GM12878 (cell line): ENCODE results near the gene RMC1. TPM values are rescaled to one million over a fixed set of nuclear protein-coding genes. Genes with fewer than 3 reads are reported as not detected.

Experiments
- ATAC-seq: fragments of 200-7000 bp; cut with Tn5 transposase; 3 replicates; pipeline ENCODE4 v1.9.1; 2020; ENCODE audit warnings: mild to moderate bottlenecking, moderate library complexity
- BruUV-seq: library from RNA; stranded (reverse); fragments of 400-500 nt; replicated peaks from 2 replicates; lab custom pipeline; 2021; lab: Mats Ljungman, UMichigan
- CTCF ChIA-PET: fragments of 300-600 bp; sonication (Branson Sonifier 250); formaldehyde crosslinking; extraction: SDS; loops from one replicate; lab custom pipeline; 2021; ENCODE audit warnings: inconsistent platforms; lab: Yijun Ruan, JAX
- POLR2A ChIA-PET: fragments of 350-600 bp; formaldehyde crosslinking; extraction: SDS; loops from one replicate; lab custom pipeline; 2021; ENCODE audit warnings: inconsistent platforms; lab: Charles Lee
- RAD21 ChIA-PET: fragments of 300-600 bp; sonication (Branson Sonifier 250); formaldehyde crosslinking; loops from one replicate; lab custom pipeline; 2023; ENCODE audit warnings: antibody characterized with exemption; ENCODE audit not compliant: unreplicated experiment; lab: Charles Lee
- SMC1A ChIA-PET: fragments of 300-600 bp; sonication (Branson Sonifier 250); formaldehyde crosslinking; loops from one replicate; lab custom pipeline; 2023; ENCODE audit not compliant: unreplicated experiment, uncharacterized antibody; lab: Charles Lee
- DNase-seq: peaks from one replicate; pipeline ENCODE4 v3.0.0-alpha.2; 2011; ENCODE audit warnings: low read depth, low spot score
- FAIRE-seq: peaks from 3 replicates; lab custom pipeline; 2011; peaks lifted over from hg19 to GRCh38; lab: Jason Lieb, UNC
- H2AFZ ChIP-seq: 2 replicates; pipeline ENCODE4 v1.6.0; 2011; ENCODE audit warnings: low read depth, low read length, control low read depth; ENCODE audit not compliant: control insufficient read depth
- H3K27ac ChIP-seq: 2 replicates; pipeline ENCODE4 v1.5.1; 2011; ENCODE audit warnings: control low read depth; ENCODE audit not compliant: control insufficient read depth, insufficient read depth
- H3K27me3 ChIP-seq, 2 experiments: replicated peaks in 1 of 2; 2 replicates each; pipeline versions ENCODE4 v1.6.0 to v1.6.1; 2011; ENCODE audit warnings: low read length in 1 of 2; ENCODE audit not compliant: control insufficient read depth in 2 of 2, insufficient read depth in 2 of 2
- H3K36me3 ChIP-seq, 2 experiments: 2 replicates each; pipeline ENCODE4 v1.5.1; 2011; ENCODE audit warnings: low read length in 1 of 2; ENCODE audit not compliant: control insufficient read depth in 2 of 2, insufficient read depth in 2 of 2
- H3K4me1 ChIP-seq: 2 replicates; pipeline ENCODE4 v1.6.1; 2011; ENCODE audit warnings: mild to moderate bottlenecking, low read length, moderate library complexity, mixed read lengths; ENCODE audit not compliant: control insufficient read depth, insufficient read depth
- H3K4me2 ChIP-seq: 2 replicates; pipeline ENCODE4 v1.6.0; 2011; ENCODE audit warnings: control low read depth; ENCODE audit not compliant: control insufficient read depth, insufficient read depth
- H3K4me3 ChIP-seq: fragments of 200-600 bp; sonication (generic); 2 replicates; pipeline ENCODE4 v1.5.1; 2016
- H3K79me2 ChIP-seq: 2 replicates; pipeline ENCODE4 v1.6.0; 2011; ENCODE audit warnings: low read length; ENCODE audit not compliant: control insufficient read depth, insufficient read depth
- H3K9ac ChIP-seq: 2 replicates; pipeline ENCODE4 v1.8.0; 2011; ENCODE audit warnings: low read length, control low read depth, mixed read lengths; ENCODE audit not compliant: control insufficient read depth, insufficient read depth
- H3K9me3 ChIP-seq: replicated peaks from 3 replicates; pipeline ENCODE4 v1.5.1; 2011; ENCODE audit warnings: mild to moderate bottlenecking, low read length; ENCODE audit not compliant: control insufficient read depth, insufficient read depth
- H4K20me1 ChIP-seq: 2 replicates; pipeline ENCODE4 v1.6.0; 2011; ENCODE audit not compliant: control insufficient read depth, insufficient read depth
- ATF7 ChIP-seq: fragments of 450-650 bp; IDR thresholded peaks from 2 replicates; pipeline ENCODE4 v1.6.1; 2016; ENCODE audit warnings: low read depth, mild to moderate bottlenecking
- JUND ChIP-seq: IDR thresholded peaks from 2 replicates; pipeline ENCODE4 v1.6.1; 2012; ENCODE audit warnings: low read depth, mild to moderate bottlenecking, low read length, improper control_type of control experiment, moderate library complexity
- KLF5 ChIP-seq: fragments of 450-650 bp; IDR thresholded peaks from 2 replicates; pipeline ENCODE4 v1.6.1; 2014; ENCODE audit warnings: mild to moderate bottlenecking; ENCODE audit not compliant: partially characterized antibody
- ZNF592 ChIP-seq: fragments of 450-650 bp; IDR thresholded peaks from 2 replicates; pipeline ENCODE4 v1.6.1; 2017; ENCODE audit warnings: mild to moderate bottlenecking, moderate library complexity
- in situ Hi-C: fragments of 300-500 bp; cut with MboI; formaldehyde crosslinking; loops from 9 replicates; pipeline ENCODE4 v1.14.3; 2018; ENCODE audit warnings: mixed read lengths
- intact Hi-C: fragments of 100-400 bp; cut with micrococcal nuclease; formaldehyde crosslinking; loops from one replicate; pipeline ENCODE4 v1.14.2; 2022; ENCODE audit not compliant: unreplicated experiment
- polyA plus RNA-seq, 11 experiments: library from polyadenylated mRNA; depleted of rRNA in 4 of 11; unstranded in 6 of 11; stranded (reverse) in 5 of 11; fragments of >200 nt; fragmentation: Nextera tagmentation in 4 of 11; fragmentation: Illumina TruSeq in 1 of 11; extraction: Ambion mirVana in 4 of 11; extraction: Trizol in 1 of 11; gene quantifications; 1 replicate in 1 of 11; 2 replicates in 10 of 11; pipeline versions ENCODE4 v1.2.1 to v1.2.3, GENCODE V29; 2011 to 2016; ENCODE audit warnings: inconsistent platforms in 2 of 11, missing spikeins in 2 of 11, low read depth in 1 of 11
- total RNA-seq, 4 experiments: library from RNA; depleted of rRNA in 3 of 4; stranded (reverse); fragments of >200 nt in 3 of 4; fragmentation: Illumina TruSeq in 1 of 4; extraction: Trizol in 1 of 4; gene quantifications; 2 replicates each; pipeline versions ENCODE4 v1.2.1 to v1.2.3, GENCODE V29; 2013 to 2021

Gene RMC1
- total and polyA plus RNA-seq, 10 of the 15 experiments (the other 5 are each of a cell fraction or from before 2014, with no cell fraction given) = 8.4 to 57.6 (median 42.5) TPM

GRCh38 chr18:23550898-23551297 lies 47.6 kb downstream of the RMC1 start:
- H3K9ac ChIP-seq = no peak overlapping the region
- FAIRE-seq = no peak
- TF ChIP-seq ZNF592 = no peak
- no peak for TF ChIP-seq KLF5
- no peak for TF ChIP-seq ATF7
- no peak for TF ChIP-seq JUND
- TF ChIP-seq, all 136 proteins: peak for 0
- ATAC-seq (no peak), DNase-seq (no peak)
- SMC1A ChIA-PET = interaction anchor here (1.0 to 1.8 kb wide), 3 partner anchors 8 to 76 kb away, joined by 3 to 6 read pairs (median 5); no protein-coding TSS in a partner anchor
- in situ Hi-C loops (no loop called here), intact Hi-C loops (no loop called here)
- Histone ChIP-seq H4K20me1 (no peaks in the 10 kb centered on the region), H3K27ac (no peak overlapping the region), H3K36me3 (peaks cover 15 to 28% of the 10 kb centered on the region in 2 experiments), H3K4me1 (no peaks in the 10 kb centered on the region), H2AFZ (no peak overlapping the region), H3K9me3 (no peaks in the 10 kb centered on the region), H3K27me3 (no peaks in the 10 kb centered on the region), H3K4me3 (no peak overlapping the region), H3K79me2 (no peaks in the 10 kb centered on the region), H3K4me2 (no peak overlapping the region)
- CTCF ChIA-PET = interaction anchor here (1.0 to 1.9 kb wide), 2 partner anchors 27 to 38 kb away, joined by 3 to 5 read pairs; no protein-coding TSS in a partner anchor
- RAD21 ChIA-PET = no interaction called here
- POLR2A ChIA-PET = interaction anchor here (0.7 kb wide), 1 partner anchor 64 kb away, joined by 3 read pairs; no protein-coding TSS in a partner anchor
- no TSS peak for BruUV-seq
